NB4 (cell line): Measurements from ENCODE around the gene QSOX2.

Experiments
- CTCF ChIP-seq: IDR thresholded peaks from one replicate; pipeline ENCODE4 v1.5.1; 2012; ENCODE audit warnings: low read depth, low read length
- MYC ChIP-seq: IDR thresholded peaks from 2 replicates; pipeline ENCODE4 v1.6.1; 2011; ENCODE audit warnings: low read depth, low read length
- POLR2A ChIP-seq: IDR thresholded peaks from 2 replicates; pipeline ENCODE4 v1.6.1; 2011; ENCODE audit warnings: mild to moderate bottlenecking; ENCODE audit not compliant: insufficient read length; ENCODE audit errors: extremely low read depth
- TF ChIP-seq, protein P1 (sequence below): IDR thresholded peaks from 2 replicates; pipeline ENCODE4 v1.6.1; 2011; ENCODE audit warnings: low read depth, low read length

DNA sequence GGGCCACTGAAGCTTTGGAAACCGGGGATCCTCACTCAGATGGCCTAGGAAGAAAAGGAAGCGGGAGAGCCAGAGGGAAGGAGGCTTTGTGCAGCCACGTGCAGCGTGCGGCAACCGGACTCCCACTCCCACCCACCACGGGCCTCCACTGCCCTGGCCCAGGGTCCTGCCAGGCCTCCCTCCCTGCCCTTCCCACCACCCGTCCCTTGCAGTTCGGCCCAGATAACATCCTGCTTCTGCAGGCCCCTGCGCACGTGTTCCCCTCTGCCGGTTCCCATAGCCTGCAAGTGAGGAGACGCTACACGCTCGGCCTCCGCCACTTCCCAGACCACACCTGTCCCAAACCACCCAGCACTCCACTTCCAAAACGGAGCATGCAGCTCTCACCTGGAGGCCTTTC, 36.4 kb downstream of the QSOX2 start:
- TF ChIP-seq CTCF: no peak
- TF ChIP-seq, protein P1, sequence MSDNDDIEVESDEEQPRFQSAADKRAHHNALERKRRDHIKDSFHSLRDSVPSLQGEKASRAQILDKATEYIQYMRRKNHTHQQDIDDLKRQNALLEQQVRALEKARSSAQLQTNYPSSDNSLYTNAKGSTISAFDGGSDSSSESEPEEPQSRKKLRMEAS: no peak
- no peak for TF ChIP-seq POLR2A
- TF ChIP-seq MYC: no peak
